ENCODE data around the gene TMEM183A.

The TMEM183A gene

GRCh38 chr1:203051841-203052324 is 44.7 kb downstream of the TMEM183A start:
- no peak overlapping the region for H3K4me3 ChIP-seq (ENCODE audit: low read depth, low read length)
- no peak for DNase-seq (ENCODE audit: low read depth)
- no peak for TF ChIP-seq CTCF (IDR thresholded peaks at IDR 0.05; ENCODE audit: insufficient read depth, low read depth, low read length, missing control alignments)

- no peak for DNase-seq (ENCODE audit: low read depth)
- H3K4me3 ChIP-seq (ENCODE audit: low read depth, low read length), result no peak overlapping the region
- no peak for TF ChIP-seq CTCF (IDR thresholded peaks at IDR 0.05; ENCODE audit: insufficient read depth, low read depth, low read length, missing control alignments)
Observed at GRCh38 chr1:203052601-203053000, 45.4 kb downstream of the TMEM183A start.

- TF ChIP-seq CTCF (IDR thresholded peaks at IDR 0.05; ENCODE audit: insufficient read depth, low read depth, low read length, missing control alignments), result no peak
- no peak overlapping the region for H3K4me3 ChIP-seq (ENCODE audit: low read depth, low read length)
- DNase-seq (ENCODE audit: low read depth), result no peak
Observed at GRCh38 chr1:203054184-203054583, 47.0 kb downstream of the TMEM183A start.

- no peak overlapping the region for H3K4me3 ChIP-seq (ENCODE audit: low read depth, low read length)
- TF ChIP-seq CTCF (IDR thresholded peaks at IDR 0.05; ENCODE audit: insufficient read depth, low read depth, low read length, missing control alignments), result no peak
- DNase-seq (ENCODE audit: low read depth), result no peak
Observed at GRCh38 chr1:203054642-203055041, 47.5 kb downstream of the TMEM183A start.

GRCh38 chr1:203055161-203055799 is 48.1 kb downstream of the TMEM183A start:
- no peak for TF ChIP-seq CTCF (IDR thresholded peaks at IDR 0.05; ENCODE audit: insufficient read depth, low read depth, low read length, missing control alignments)
- DNase-seq (ENCODE audit: low read depth), result no peak

GRCh38 chr1:203056012-203056411 is 48.8 kb downstream of the TMEM183A start:
- H3K4me3 ChIP-seq (ENCODE audit: low read depth, low read length), result no peak overlapping the region
- TF ChIP-seq CTCF (IDR thresholded peaks at IDR 0.05; ENCODE audit: insufficient read depth, low read depth, low read length, missing control alignments), result no peak
- DNase-seq (ENCODE audit: low read depth), result no peak

More at GRCh38 chr1:203055161-203055799, 48.1 kb downstream of the TMEM183A start:
- no peak overlapping the region for H3K4me3 ChIP-seq (ENCODE audit: low read depth, low read length)

GRCh38 chr1:203056516-203056915 is 49.3 kb downstream of the TMEM183A start:
- no peak for DNase-seq (ENCODE audit: low read depth)
- no peak overlapping the region for H3K4me3 ChIP-seq (ENCODE audit: low read depth, low read length)
- peak; percentile 21 for TF ChIP-seq CTCF (IDR thresholded peaks at IDR 0.05; ENCODE audit: insufficient read depth, low read depth, low read length, missing control alignments)

Data from GM12865 (cell line).